PC-3 (cell line): ENCODE results near the gene SPATA17.

ENCODE experiments used
- EZH2phosphoT487 ChIP-seq: fragments of 300-600 bp; sonication (generic); IDR thresholded peaks from 2 replicates; pipeline ENCODE4 v1.6.1; 2018; ENCODE audit warnings: mild to moderate bottlenecking, antibody characterized with exemption, low read length, borderline replicate concordance
- TF ChIP-seq, protein P1 (sequence below): fragments of 300-600 bp; sonication (generic); conservative IDR thresholded peaks from 2 replicates; pipeline ENCODE4 v1.5.1; 2017; ENCODE audit warnings: antibody characterized with exemption, low read depth, mild to moderate bottlenecking, low read length

DNA sequence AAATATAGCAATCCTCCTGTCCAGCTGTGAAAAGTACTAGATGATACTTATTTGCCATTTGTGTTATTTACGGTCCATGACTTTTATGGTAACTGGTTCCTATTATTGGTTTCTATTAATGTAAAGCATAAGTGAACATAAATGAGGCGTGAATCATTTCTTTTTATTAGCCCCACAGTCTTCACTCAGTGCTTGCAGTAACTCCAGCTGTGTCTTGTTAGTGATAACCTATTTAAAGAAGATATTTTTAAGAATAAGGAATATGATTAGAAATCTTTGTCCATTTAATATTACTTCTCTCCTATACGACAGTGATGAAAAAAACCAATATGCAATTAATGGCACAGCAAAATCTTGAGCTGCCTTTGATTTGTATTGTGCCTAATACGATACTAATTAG lies 149.9 kb downstream of the SPATA17 start:
- TF ChIP-seq, protein P1, sequence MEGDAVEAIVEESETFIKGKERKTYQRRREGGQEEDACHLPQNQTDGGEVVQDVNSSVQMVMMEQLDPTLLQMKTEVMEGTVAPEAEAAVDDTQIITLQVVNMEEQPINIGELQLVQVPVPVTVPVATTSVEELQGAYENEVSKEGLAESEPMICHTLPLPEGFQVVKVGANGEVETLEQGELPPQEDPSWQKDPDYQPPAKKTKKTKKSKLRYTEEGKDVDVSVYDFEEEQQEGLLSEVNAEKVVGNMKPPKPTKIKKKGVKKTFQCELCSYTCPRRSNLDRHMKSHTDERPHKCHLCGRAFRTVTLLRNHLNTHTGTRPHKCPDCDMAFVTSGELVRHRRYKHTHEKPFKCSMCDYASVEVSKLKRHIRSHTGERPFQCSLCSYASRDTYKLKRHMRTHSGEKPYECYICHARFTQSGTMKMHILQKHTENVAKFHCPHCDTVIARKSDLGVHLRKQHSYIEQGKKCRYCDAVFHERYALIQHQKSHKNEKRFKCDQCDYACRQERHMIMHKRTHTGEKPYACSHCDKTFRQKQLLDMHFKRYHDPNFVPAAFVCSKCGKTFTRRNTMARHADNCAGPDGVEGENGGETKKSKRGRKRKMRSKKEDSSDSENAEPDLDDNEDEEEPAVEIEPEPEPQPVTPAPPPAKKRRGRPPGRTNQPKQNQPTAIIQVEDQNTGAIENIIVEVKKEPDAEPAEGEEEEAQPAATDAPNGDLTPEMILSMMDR, result no peak
- no peak for TF ChIP-seq EZH2phosphoT487
